GM12878 (cell line): Measurements from ENCODE around the gene VPS45. TPM values are rescaled to one million over a fixed set of nuclear protein-coding genes. Genes with fewer than 3 reads are reported as not detected.
A peak's percentile ranks its signal among the peaks of the same experiment; 100 is the strongest.

ENCODE experiments used
- ATAC-seq: fragments of 200-7000 bp; cut with Tn5 transposase; 3 replicates; pipeline ENCODE4 v1.9.1; 2020; ENCODE audit warnings: mild to moderate bottlenecking, moderate library complexity
- BruUV-seq: library from RNA; stranded (reverse); fragments of 400-500 nt; replicated peaks from 2 replicates; lab custom pipeline; 2021; lab: Mats Ljungman, UMichigan
- CTCF ChIA-PET: fragments of 300-600 bp; sonication (Branson Sonifier 250); formaldehyde crosslinking; extraction: SDS; loops from one replicate; lab custom pipeline; 2021; ENCODE audit warnings: inconsistent platforms; lab: Yijun Ruan, JAX
- POLR2A ChIA-PET: fragments of 350-600 bp; formaldehyde crosslinking; extraction: SDS; loops from one replicate; lab custom pipeline; 2021; ENCODE audit warnings: inconsistent platforms; lab: Charles Lee
- RAD21 ChIA-PET: fragments of 300-600 bp; sonication (Branson Sonifier 250); formaldehyde crosslinking; loops from one replicate; lab custom pipeline; 2023; ENCODE audit warnings: antibody characterized with exemption; ENCODE audit not compliant: unreplicated experiment; lab: Charles Lee
- SMC1A ChIA-PET: fragments of 300-600 bp; sonication (Branson Sonifier 250); formaldehyde crosslinking; loops from one replicate; lab custom pipeline; 2023; ENCODE audit not compliant: unreplicated experiment, uncharacterized antibody; lab: Charles Lee
- DNase-seq: peaks from one replicate; pipeline ENCODE4 v3.0.0-alpha.2; 2011; ENCODE audit warnings: low read depth, low spot score
- FAIRE-seq: peaks from 3 replicates; lab custom pipeline; 2011; peaks lifted over from hg19 to GRCh38; lab: Jason Lieb, UNC
- H2AFZ ChIP-seq: 2 replicates; pipeline ENCODE4 v1.6.0; 2011; ENCODE audit warnings: low read depth, low read length, control low read depth; ENCODE audit not compliant: control insufficient read depth
- H3K27ac ChIP-seq: 2 replicates; pipeline ENCODE4 v1.5.1; 2011; ENCODE audit warnings: control low read depth; ENCODE audit not compliant: control insufficient read depth, insufficient read depth
- H3K27me3 ChIP-seq, 2 experiments: replicated peaks in 1 of 2; 2 replicates each; pipeline versions ENCODE4 v1.6.0 to v1.6.1; 2011; ENCODE audit warnings: low read length in 1 of 2; ENCODE audit not compliant: control insufficient read depth in 2 of 2, insufficient read depth in 2 of 2
- H3K36me3 ChIP-seq, 2 experiments: 2 replicates each; pipeline ENCODE4 v1.5.1; 2011; ENCODE audit warnings: low read length in 1 of 2; ENCODE audit not compliant: control insufficient read depth in 2 of 2, insufficient read depth in 2 of 2
- H3K4me1 ChIP-seq: 2 replicates; pipeline ENCODE4 v1.6.1; 2011; ENCODE audit warnings: mild to moderate bottlenecking, low read length, moderate library complexity, mixed read lengths; ENCODE audit not compliant: control insufficient read depth, insufficient read depth
- H3K4me2 ChIP-seq: 2 replicates; pipeline ENCODE4 v1.6.0; 2011; ENCODE audit warnings: control low read depth; ENCODE audit not compliant: control insufficient read depth, insufficient read depth
- H3K4me3 ChIP-seq: fragments of 200-600 bp; sonication (generic); 2 replicates; pipeline ENCODE4 v1.5.1; 2016
- H3K79me2 ChIP-seq: 2 replicates; pipeline ENCODE4 v1.6.0; 2011; ENCODE audit warnings: low read length; ENCODE audit not compliant: control insufficient read depth, insufficient read depth
- H3K9ac ChIP-seq: 2 replicates; pipeline ENCODE4 v1.8.0; 2011; ENCODE audit warnings: low read length, control low read depth, mixed read lengths; ENCODE audit not compliant: control insufficient read depth, insufficient read depth
- H3K9me3 ChIP-seq: replicated peaks from 3 replicates; pipeline ENCODE4 v1.5.1; 2011; ENCODE audit warnings: mild to moderate bottlenecking, low read length; ENCODE audit not compliant: control insufficient read depth, insufficient read depth
- H4K20me1 ChIP-seq: 2 replicates; pipeline ENCODE4 v1.6.0; 2011; ENCODE audit not compliant: control insufficient read depth, insufficient read depth
- FOS ChIP-seq: IDR thresholded peaks from 3 replicates; pipeline ENCODE4 v1.6.1; 2011; ENCODE audit warnings: borderline replicate concordance; ENCODE audit not compliant: insufficient read length; ENCODE audit errors: extremely low read depth
- GATAD2B ChIP-seq: fragments of 450-650 bp; conservative IDR thresholded peaks from 2 replicates; pipeline ENCODE4 v1.6.1; 2017; ENCODE audit warnings: low read depth, mild to moderate bottlenecking, moderate library complexity
- NR2F1 ChIP-seq: fragments of 450-650 bp; conservative IDR thresholded peaks from 2 replicates; pipeline ENCODE4 v1.6.1; 2017; ENCODE audit warnings: mild to moderate bottlenecking
- PAX8 ChIP-seq: fragments of 450-650 bp; IDR thresholded peaks from 2 replicates; pipeline ENCODE4 v1.6.1; 2017; ENCODE audit warnings: mild to moderate bottlenecking, moderate library complexity
- RAD51 ChIP-seq: fragments of 450-650 bp; IDR thresholded peaks from 2 replicates; pipeline ENCODE4 v1.6.1; 2016; ENCODE audit warnings: moderate library complexity, mild to moderate bottlenecking, inconsistent platforms
- SREBF2 ChIP-seq: IDR thresholded peaks from 2 replicates; pipeline ENCODE4 v1.6.1; 2012; ENCODE audit warnings: mild to moderate bottlenecking, low read length
- WGBS: methylation state at CpG from one replicate; pipeline ENCODE4 v1.1.6; 2016; ENCODE audit warnings: low lambda C conversion rate; ENCODE audit not compliant: insufficient replicate concordance, insufficient coverage; ENCODE audit errors: missing lambda C conversion rate; 5-methylcytosine and 5-hydroxymethylcytosine counted together
- in situ Hi-C: fragments of 300-500 bp; cut with MboI; formaldehyde crosslinking; loops from 9 replicates; pipeline ENCODE4 v1.14.3; 2018; ENCODE audit warnings: mixed read lengths
- intact Hi-C: fragments of 100-400 bp; cut with micrococcal nuclease; formaldehyde crosslinking; loops from one replicate; pipeline ENCODE4 v1.14.2; 2022; ENCODE audit not compliant: unreplicated experiment
- polyA plus RNA-seq, 11 experiments: library from polyadenylated mRNA; depleted of rRNA in 4 of 11; unstranded in 6 of 11; stranded (reverse) in 5 of 11; fragments of >200 nt; fragmentation: Nextera tagmentation in 4 of 11; fragmentation: Illumina TruSeq in 1 of 11; extraction: Ambion mirVana in 4 of 11; extraction: Trizol in 1 of 11; gene quantifications; 1 replicate in 1 of 11; 2 replicates in 10 of 11; pipeline versions ENCODE4 v1.2.1 to v1.2.3, GENCODE V29; 2011 to 2016; ENCODE audit warnings: inconsistent platforms in 2 of 11, missing spikeins in 2 of 11, low read depth in 1 of 11
- total RNA-seq, 4 experiments: library from RNA; depleted of rRNA in 3 of 4; stranded (reverse); fragments of >200 nt in 3 of 4; fragmentation: Illumina TruSeq in 1 of 4; extraction: Trizol in 1 of 4; gene quantifications; 2 replicates each; pipeline versions ENCODE4 v1.2.1 to v1.2.3, GENCODE V29; 2013 to 2021

VPS45 gene
- total and polyA plus RNA-seq, 10 of the 15 experiments (the other 5 are each of a cell fraction or from before 2014, with no cell fraction given) = 24.4 to 48.7 (median 34.5) TPM

GRCh38 chr1:150152182-150152536 lies 84.6 kb downstream of the VPS45 start:
- RAD21 ChIA-PET = interaction anchor here (0.9 to 6.1 kb wide), 5 partner anchors 10 to 79 kb away, joined by 3 to 65 read pairs (median 4); no protein-coding TSS in a partner anchor
- H3K4me1 ChIP-seq = peaks cover 20% of the 10 kb centered on the region
- H4K20me1 ChIP-seq = no peaks in the 10 kb centered on the region
- TF ChIP-seq PAX8 (no peak), NR2F1 (no peak), FOS (no peak), RAD51 (no peak), SREBF2 (no peak), GATAD2B (no peak)
- in situ Hi-C loops = no loop called here
- SMC1A ChIA-PET = interaction anchor here (1.0 to 5.6 kb wide), 4 partner anchors 9 to 79 kb away, joined by 3 to 73 read pairs (median 10); no protein-coding TSS in a partner anchor
- peak overlapping the region; percentile 99 for H3K27ac ChIP-seq
- no peak for DNase-seq
- H3K4me3 ChIP-seq = peak overlapping the region; percentile 100
- H3K79me2 ChIP-seq = peaks cover 74% of the 10 kb centered on the region
- H2AFZ ChIP-seq = no peak overlapping the region
- peak overlapping the region; percentile 75 for H3K4me2 ChIP-seq
- peaks cover 15 to 25% of the 10 kb centered on the region in 2 experiments for H3K36me3 ChIP-seq
- no peaks in the 10 kb centered on the region for H3K9me3 ChIP-seq
- H3K27me3 ChIP-seq = no peaks in the 10 kb centered on the region
- POLR2A ChIA-PET = interaction anchor here (0.6 to 5.6 kb wide), 6 partner anchors 10 to 142 kb away, joined by 3 to 120 read pairs (median 5); partner anchors contain the start of genes ANP32E, OTUD7B and VPS45
- no TSS peak for BruUV-seq
- peak overlapping the region; percentile 100 for H3K9ac ChIP-seq
- no peak for FAIRE-seq
- 32% methylated on average over 2 of the region's 2 CpGs for WGBS
- ATAC-seq = peak; percentile 14
- CTCF ChIA-PET = interaction anchor here (1.0 to 6.1 kb wide), 5 partner anchors 11 to 84 kb away, joined by 3 to 78 read pairs (median 5); partner anchors contain the start of gene VPS45
- intact Hi-C loops = no loop called here
